K562 (cell line): ENCODE measurements around the gene CD82. TPM values are rescaled to one million over a fixed set of nuclear protein-coding genes. Genes with fewer than 3 reads are reported as not detected.

Experiments
- MGA ChIP-seq: fragments of 450-650 bp; IDR thresholded peaks from 2 replicates; pipeline ENCODE4 v1.6.1; 2016; ENCODE audit warnings: mild to moderate bottlenecking, moderate library complexity
- ZSCAN29 ChIP-seq: fragments of 450-650 bp; IDR thresholded peaks from 2 replicates; pipeline ENCODE4 v1.6.1; 2017
- polyA plus RNA-seq, 8 experiments: library from polyadenylated mRNA; depleted of rRNA in 4 of 8; stranded (reverse) in 5 of 8; unstranded in 3 of 8; fragments of >200 nt; fragmentation: Nextera tagmentation in 2 of 8; fragmentation: Illumina TruSeq in 1 of 8; extraction: Ambion mirVana in 2 of 8; extraction: Trizol in 1 of 8; gene quantifications; 2 replicates each; pipeline versions ENCODE4 v1.2.1 to v1.2.3, GENCODE V29; 2011 to 2014; ENCODE audit warnings: inconsistent platforms in 1 of 8, missing spikeins in 1 of 8
- total RNA-seq, 7 experiments: library from RNA; depleted of rRNA in 6 of 7; stranded (reverse); fragments of >200 nt in 6 of 7; fragmentation: Illumina TruSeq in 2 of 7; extraction: Trizol in 2 of 7; gene quantifications; 2 replicates each; pipeline versions ENCODE4 v1.2.1 to v1.2.3, GENCODE V29; 2011 to 2021; ENCODE audit warnings: low replicate concordance in 1 of 7

Gene CD82
- total and polyA plus RNA-seq, 9 of the 15 experiments (the other 6 are each of a cell fraction or from before 2014, with no cell fraction given), result 0.27 to 9.4 (median 3.0) TPM

- TF ChIP-seq MGA (peak; percentile 61), ZSCAN29 (no peak)
Observed at GRCh38 chr11:44565211-44565952, at the start of gene CD82 (continued).
